Choroid plexus epithelial cell (primary cell): ENCODE data around the gene HMHB1.
A peak's percentile ranks its signal among the peaks of the same experiment; 100 is the strongest.

Experiments used
- DNase-seq: peaks from one replicate; pipeline ENCODE4 v3.0.0-alpha.2; 2010; ENCODE audit warnings: low read depth
- H3K4me3 ChIP-seq: 2 replicates; pipeline ENCODE4 v1.5.1; 2011; ENCODE audit warnings: low read depth, mild to moderate bottlenecking, control low read depth, low read length, moderate library complexity
- CTCF ChIP-seq: conservative IDR thresholded peaks from 2 replicates; pipeline ENCODE4 v1.5.1; 2011; ENCODE audit warnings: low read depth, mild to moderate bottlenecking, control low read depth, inconsistent platforms, low read length, moderate library complexity

Gene HMHB1

GRCh38 chr5:143771602-143772001 lies 40.4 kb upstream of the HMHB1 start:
- TF ChIP-seq CTCF: no peak
- no peak for DNase-seq
- no peak overlapping the region for H3K4me3 ChIP-seq

GRCh38 chr5:143772621-143773020 lies 39.3 kb upstream of the HMHB1 start:
- peak; percentile 37 for DNase-seq
- no peak overlapping the region for H3K4me3 ChIP-seq
- TF ChIP-seq CTCF: peak; percentile 2

GRCh38 chr5:143775258-143775657 lies 36.7 kb upstream of the HMHB1 start:
- H3K4me3 ChIP-seq: no peak overlapping the region
- DNase-seq: peak; percentile 51
- TF ChIP-seq CTCF: no peak

GRCh38 chr5:143776951-143777350 lies 35.0 kb upstream of the HMHB1 start:
- no peak for TF ChIP-seq CTCF
- DNase-seq: no peak
- H3K4me3 ChIP-seq: no peak overlapping the region

- no peak for DNase-seq
- no peak overlapping the region for H3K4me3 ChIP-seq
- no peak for TF ChIP-seq CTCF
These were observed 32.5 kb upstream of the HMHB1 start for GRCh38 chr5:143779506-143779905.

GRCh38 chr5:143781993-143782520 lies 29.9 kb upstream of the HMHB1 start:
- DNase-seq: peak; percentile 50
- TF ChIP-seq CTCF: no peak
- H3K4me3 ChIP-seq: no peak overlapping the region

- H3K4me3 ChIP-seq: no peak overlapping the region
- no peak for DNase-seq
- TF ChIP-seq CTCF: no peak
These were observed 29.2 kb upstream of the HMHB1 start for GRCh38 chr5:143782588-143783386.
